Astrocyte (in vitro differentiated cells and primary cell): ENCODE measurements around the gene NTM. TPM values are rescaled to one million over a fixed set of nuclear protein-coding genes. Genes with fewer than 3 reads are reported as not detected.

Experiments used
- DNase-seq: peaks from one replicate; pipeline ENCODE4 v3.0.0-alpha.2; 2010; ENCODE audit warnings: low read depth
- FAIRE-seq: peaks from 2 replicates; lab custom pipeline; 2011; peaks lifted over from hg19 to GRCh38; lab: Jason Lieb, UNC
- H2AFZ ChIP-seq: 2 replicates; pipeline ENCODE4 v1.6.0; 2012; ENCODE audit warnings: low read depth, low read length, inconsistent platforms
- H3K27ac ChIP-seq: 2 replicates; pipeline ENCODE4 v1.5.1; 2011; ENCODE audit warnings: low read depth, low read length, inconsistent platforms
- H3K27me3 ChIP-seq: 2 replicates; pipeline ENCODE4 v1.6.0; 2011; ENCODE audit warnings: low read length, inconsistent platforms; ENCODE audit not compliant: insufficient read depth
- H3K36me3 ChIP-seq: 2 replicates; pipeline ENCODE4 v1.5.1; 2011; ENCODE audit warnings: low read length, inconsistent platforms; ENCODE audit not compliant: insufficient read depth
- H3K4me1 ChIP-seq: 2 replicates; pipeline ENCODE4 v1.5.1; 2011; ENCODE audit warnings: low read length, inconsistent platforms; ENCODE audit not compliant: insufficient read depth
- H3K4me2 ChIP-seq: 2 replicates; pipeline ENCODE4 v1.6.0; 2012; ENCODE audit warnings: low read length, inconsistent platforms
- H3K4me3 ChIP-seq: 2 replicates; pipeline ENCODE4 v1.5.1; 2011; ENCODE audit warnings: low read depth, mild to moderate bottlenecking, low read length, inconsistent platforms; ENCODE audit not compliant: insufficient read depth
- H3K79me2 ChIP-seq: 2 replicates; pipeline ENCODE4 v1.6.0; 2012; ENCODE audit warnings: mild to moderate bottlenecking, low read length, inconsistent platforms; ENCODE audit not compliant: insufficient read depth
- H3K9ac ChIP-seq: 2 replicates; pipeline ENCODE4 v1.6.0; 2012; ENCODE audit warnings: mild to moderate bottlenecking, low read length, inconsistent platforms
- H3K9me3 ChIP-seq: 2 replicates; pipeline ENCODE4 v1.5.1; 2012; ENCODE audit warnings: low read depth, mild to moderate bottlenecking, low read length, inconsistent platforms; ENCODE audit not compliant: insufficient read depth
- H4K20me1 ChIP-seq: 2 replicates; pipeline ENCODE4 v1.6.0; 2012; ENCODE audit warnings: low read length, inconsistent platforms; ENCODE audit not compliant: insufficient read depth
- H3K27ac Mint-ChIP-seq: one replicate; pipeline ENCODE4 v1.8.0; 2021; ENCODE audit warnings: mild to moderate bottlenecking, mixed read lengths; ENCODE audit not compliant: unreplicated experiment
- H3K27me3 Mint-ChIP-seq: one replicate; pipeline ENCODE4 v1.8.0; 2021; ENCODE audit warnings: low read depth, mixed read lengths; ENCODE audit not compliant: unreplicated experiment
- H3K36me3 Mint-ChIP-seq: one replicate; pipeline ENCODE4 v1.8.0; 2021; ENCODE audit warnings: low read depth, mixed read lengths; ENCODE audit not compliant: unreplicated experiment
- H3K4me1 Mint-ChIP-seq: one replicate; pipeline ENCODE4 v1.8.0; 2021; ENCODE audit warnings: low read depth, mixed read lengths; ENCODE audit not compliant: unreplicated experiment
- H3K4me3 Mint-ChIP-seq: one replicate; pipeline ENCODE4 v1.8.0; 2021; ENCODE audit warnings: mild to moderate bottlenecking, moderate library complexity, mixed read lengths; ENCODE audit not compliant: unreplicated experiment
- H3K9me3 Mint-ChIP-seq: one replicate; pipeline ENCODE4 v1.8.0; 2021; ENCODE audit warnings: mild to moderate bottlenecking, mixed read lengths; ENCODE audit not compliant: unreplicated experiment
- CTCF ChIP-seq: IDR thresholded peaks from 2 replicates; pipeline ENCODE4 v1.5.1; 2011; ENCODE audit warnings: low read depth, mild to moderate bottlenecking, inconsistent platforms, low read length, moderate library complexity; ENCODE audit not compliant: insufficient read depth
- EZH2 ChIP-seq: IDR thresholded peaks from 2 replicates; pipeline ENCODE4 v1.6.1; 2012; ENCODE audit warnings: mild to moderate bottlenecking, low read length, inconsistent platforms; ENCODE audit not compliant: insufficient read depth
- total RNA-seq: library from RNA; stranded (reverse); gene quantifications from 2 replicates; pipeline ENCODE4 v1.2.1, GENCODE V29; 2021

The NTM gene
- total RNA-seq, 1 donor from 2014 or later = 98.2 TPM

GRCh38 chr11:132301465-132301864 lies 931.0 kb downstream of the NTM start:
- no peak for FAIRE-seq
- Mint-ChIP-seq H3K4me3 (no peak overlapping the region), H3K27me3 (no peaks in the 10 kb centered on the region), H3K4me1 (no peaks in the 10 kb centered on the region), H3K36me3 (peaks cover 5% of the 10 kb centered on the region), H3K9me3 (no peaks in the 10 kb centered on the region), H3K27ac (no peak overlapping the region)
- Histone ChIP-seq H3K79me2 (peaks cover 15% of the 10 kb centered on the region), H3K9ac (no peak overlapping the region), H4K20me1 (peaks cover 48% of the 10 kb centered on the region), H3K36me3 (no peaks in the 10 kb centered on the region), H3K4me2 (no peak overlapping the region), H3K27ac (no peak overlapping the region), H3K9me3 (no peaks in the 10 kb centered on the region), H3K4me1 (no peaks in the 10 kb centered on the region), H2AFZ (no peak overlapping the region), H3K4me3 (no peak overlapping the region), H3K27me3 (no peaks in the 10 kb centered on the region)
- TF ChIP-seq CTCF (no peak), EZH2 (no peak)
- no peak for DNase-seq

GRCh38 chr11:132301900-132302299 lies 931.5 kb downstream of the NTM start:
- Mint-ChIP-seq H3K4me1 (no peaks in the 10 kb centered on the region), H3K27me3 (no peaks in the 10 kb centered on the region), H3K36me3 (peaks cover 5% of the 10 kb centered on the region), H3K9me3 (no peaks in the 10 kb centered on the region), H3K4me3 (no peak overlapping the region), H3K27ac (no peak overlapping the region)
- Histone ChIP-seq H3K4me3 (no peak overlapping the region), H3K27me3 (no peaks in the 10 kb centered on the region), H3K9ac (no peak overlapping the region), H3K4me1 (no peaks in the 10 kb centered on the region), H3K27ac (no peak overlapping the region), H3K9me3 (no peaks in the 10 kb centered on the region), H3K36me3 (no peaks in the 10 kb centered on the region), H3K4me2 (no peak overlapping the region), H4K20me1 (peaks cover 43% of the 10 kb centered on the region), H2AFZ (no peak overlapping the region), H3K79me2 (peaks cover 19% of the 10 kb centered on the region)
- no peak for TF ChIP-seq EZH2
- TF ChIP-seq CTCF = no peak
- DNase-seq (no peak), FAIRE-seq (no peak)

GRCh38 chr11:132307309-132308020 lies 937.0 kb downstream of the NTM start:
- TF ChIP-seq CTCF (no peak), EZH2 (no peak)
- Histone ChIP-seq H2AFZ (no peak overlapping the region), H3K27ac (no peak overlapping the region), H3K36me3 (no peaks in the 10 kb centered on the region), H3K9ac (no peak overlapping the region), H3K4me1 (peaks cover 9% of the 10 kb centered on the region), H3K9me3 (no peaks in the 10 kb centered on the region), H3K27me3 (no peaks in the 10 kb centered on the region), H4K20me1 (peaks cover 12% of the 10 kb centered on the region), H3K4me3 (no peak overlapping the region), H3K79me2 (peaks cover 15% of the 10 kb centered on the region), H3K4me2 (no peak overlapping the region)
- Mint-ChIP-seq H3K27ac (no peak overlapping the region), H3K27me3 (no peaks in the 10 kb centered on the region), H3K36me3 (peaks cover 2% of the 10 kb centered on the region), H3K4me3 (no peak overlapping the region), H3K4me1 (peaks cover 14% of the 10 kb centered on the region), H3K9me3 (no peaks in the 10 kb centered on the region)
- FAIRE-seq (no peak), DNase-seq (no peak)
